Tibial nerve (tissue), 4 donors: Measurements from ENCODE around the gene TANK.

Source experiments
- EP300 ChIP-seq, 2 donors: sonication (generic); formaldehyde crosslinking; IDR thresholded peaks; one replicate each; pipeline ENCODE4 v1.6.1; 2017; ENCODE audit warnings: antibody characterized with exemption in 2 of 2, mild to moderate bottlenecking in 1 of 2
- POLR2A ChIP-seq, 2 donors: fragments of 450-650 bp; IDR thresholded peaks; one replicate each; pipeline ENCODE4 v1.6.1; 2017; ENCODE audit warnings: antibody characterized with exemption in 2 of 2, mild to moderate bottlenecking in 2 of 2, moderate library complexity in 2 of 2
- TF ChIP-seq, protein P1 (sequence below), 5 experiments: fragments of 200-600 bp in 3 of 5; fragments of 450-650 bp in 2 of 5; sonication (generic) in 3 of 5; IDR thresholded peaks; one replicate each; pipeline ENCODE4 v1.5.1; 2016 to 2019; ENCODE audit warnings: antibody characterized with exemption in 5 of 5, mild to moderate bottlenecking in 3 of 5, moderate library complexity in 2 of 5

DNA sequence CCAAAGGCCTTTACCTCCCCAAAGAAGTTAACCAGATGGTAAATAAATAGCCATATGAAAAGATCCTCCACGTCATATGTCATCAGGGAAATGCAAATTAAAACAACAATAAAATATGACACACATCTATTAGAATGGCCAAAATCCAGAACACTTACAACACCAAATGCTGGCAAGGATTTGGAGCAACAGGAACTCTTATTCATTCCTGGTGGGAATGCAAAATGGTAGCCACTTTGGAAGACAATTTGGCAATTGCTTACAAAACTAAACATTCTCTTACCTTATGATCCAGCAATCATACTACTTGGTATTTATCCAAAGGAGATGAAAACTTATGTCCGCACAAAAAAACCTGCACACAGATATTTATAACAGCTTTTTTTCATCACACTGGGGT, 1.3 kb upstream of the TANK start:
- TF ChIP-seq, protein P1, sequence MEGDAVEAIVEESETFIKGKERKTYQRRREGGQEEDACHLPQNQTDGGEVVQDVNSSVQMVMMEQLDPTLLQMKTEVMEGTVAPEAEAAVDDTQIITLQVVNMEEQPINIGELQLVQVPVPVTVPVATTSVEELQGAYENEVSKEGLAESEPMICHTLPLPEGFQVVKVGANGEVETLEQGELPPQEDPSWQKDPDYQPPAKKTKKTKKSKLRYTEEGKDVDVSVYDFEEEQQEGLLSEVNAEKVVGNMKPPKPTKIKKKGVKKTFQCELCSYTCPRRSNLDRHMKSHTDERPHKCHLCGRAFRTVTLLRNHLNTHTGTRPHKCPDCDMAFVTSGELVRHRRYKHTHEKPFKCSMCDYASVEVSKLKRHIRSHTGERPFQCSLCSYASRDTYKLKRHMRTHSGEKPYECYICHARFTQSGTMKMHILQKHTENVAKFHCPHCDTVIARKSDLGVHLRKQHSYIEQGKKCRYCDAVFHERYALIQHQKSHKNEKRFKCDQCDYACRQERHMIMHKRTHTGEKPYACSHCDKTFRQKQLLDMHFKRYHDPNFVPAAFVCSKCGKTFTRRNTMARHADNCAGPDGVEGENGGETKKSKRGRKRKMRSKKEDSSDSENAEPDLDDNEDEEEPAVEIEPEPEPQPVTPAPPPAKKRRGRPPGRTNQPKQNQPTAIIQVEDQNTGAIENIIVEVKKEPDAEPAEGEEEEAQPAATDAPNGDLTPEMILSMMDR (IDR thresholded peaks at IDR 0.05), result no peak
- no peak for TF ChIP-seq POLR2A (IDR thresholded peaks at IDR 0.05)
- no peak for TF ChIP-seq EP300 (IDR thresholded peaks at IDR 0.05)
